DOHH2 (cell line): ENCODE data around the gene SENP8.

Experiments
- H3F3A ChIP-seq: fragments of 200-600 bp; sonication (generic), shearing (Covaris generic); 2 replicates; pipeline ENCODE4 v1.6.0; 2016; ENCODE audit warnings: antibody characterized with exemption, mild to moderate bottlenecking; ENCODE audit not compliant: control insufficient read depth, insufficient read depth
- H3K27ac ChIP-seq: fragments of 200-600 bp; sonication (generic); 2 replicates; pipeline ENCODE4 v1.5.1; 2014; ENCODE audit warnings: low read depth, mild to moderate bottlenecking, low read length, moderate library complexity
- H3K27me3 ChIP-seq: fragments of 200-600 bp; sonication (generic); 2 replicates; pipeline ENCODE4 v1.6.1; 2014; ENCODE audit warnings: mild to moderate bottlenecking, low read length, mixed read lengths; ENCODE audit not compliant: control insufficient read depth
- H3K36me3 ChIP-seq: fragments of 200-600 bp; sonication (generic); 2 replicates; pipeline ENCODE4 v1.6.1; 2014; ENCODE audit warnings: mild to moderate bottlenecking, low read length, moderate library complexity, mixed read lengths; ENCODE audit not compliant: control insufficient read depth
- H3K4me1 ChIP-seq: fragments of 200-600 bp; sonication (generic); 2 replicates; pipeline ENCODE4 v1.6.1; 2014; ENCODE audit warnings: mild to moderate bottlenecking, low read length, mixed read lengths; ENCODE audit not compliant: control insufficient read depth
- H3K4me2 ChIP-seq: fragments of 200-600 bp; sonication (generic); 2 replicates; pipeline ENCODE4 v1.6.0; 2014; ENCODE audit warnings: mild to moderate bottlenecking, low read length, moderate library complexity
- H3K4me3 ChIP-seq: fragments of 200-600 bp; sonication (generic); 2 replicates; pipeline ENCODE4 v1.5.1; 2014; ENCODE audit warnings: mild to moderate bottlenecking, low read length, mixed read lengths
- H3K79me2 ChIP-seq: fragments of 200-600 bp; sonication (generic); 2 replicates; pipeline ENCODE4 v1.6.1; 2014; ENCODE audit warnings: mild to moderate bottlenecking, low read length, mixed read lengths; ENCODE audit not compliant: control insufficient read depth
- H3K9me2 ChIP-seq: fragments of 200-600 bp; sonication (generic); replicated peaks from 2 replicates; pipeline ENCODE4 v1.6.1; 2014; ENCODE audit warnings: mild to moderate bottlenecking, low read length, mixed read lengths; ENCODE audit not compliant: control insufficient read depth
- H3K9me3 ChIP-seq: fragments of 200-600 bp; sonication (generic); 2 replicates; pipeline ENCODE4 v1.6.1; 2014; ENCODE audit warnings: antibody characterized with exemption, low read length, mixed read lengths; ENCODE audit not compliant: control insufficient read depth, insufficient read depth
- H4K20me1 ChIP-seq: fragments of 200-600 bp; sonication (generic); 2 replicates; pipeline ENCODE4 v1.6.0; 2014; ENCODE audit warnings: low read depth, mild to moderate bottlenecking, antibody characterized with exemption, low read length, moderate library complexity; ENCODE audit not compliant: control insufficient read depth, insufficient read depth
- EZH2phosphoT487 ChIP-seq: fragments of 200-600 bp; sonication (generic); IDR thresholded peaks from 2 replicates; pipeline ENCODE4 v1.6.1; 2017; ENCODE audit warnings: borderline replicate concordance, mild to moderate bottlenecking, antibody characterized with exemption, low read length, moderate library complexity, mixed read lengths
- TF ChIP-seq, protein P1 (sequence below): fragments of 200-600 bp; sonication (generic); IDR thresholded peaks from one replicate; pipeline ENCODE4 v1.5.1; 2014; ENCODE audit warnings: antibody characterized with exemption, mild to moderate bottlenecking, low read depth, low read length; ENCODE audit not compliant: poor library complexity, severe bottlenecking

The SENP8 gene

DNA sequence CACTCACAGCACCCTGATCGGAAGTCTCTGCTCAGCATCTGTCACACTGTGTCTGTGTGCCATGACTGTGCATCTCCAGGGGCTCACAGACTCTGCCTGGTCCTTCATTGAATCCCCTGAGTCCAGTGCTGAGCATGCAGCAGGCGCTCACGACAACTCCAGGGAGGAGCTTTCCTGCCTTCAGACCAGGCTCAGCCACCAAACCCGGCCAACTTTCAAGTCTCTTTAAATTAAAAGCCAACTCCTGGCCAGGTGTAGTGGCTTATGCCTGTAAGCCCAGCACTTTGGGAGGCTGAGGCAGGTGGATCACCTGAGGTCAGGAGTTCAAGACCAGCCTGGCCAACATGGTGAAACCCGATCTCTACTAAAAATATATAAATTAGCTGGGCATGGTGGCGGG, 55.2 kb downstream of the SENP8 start:
- no peak overlapping the region for H3K4me3 ChIP-seq
- no peaks in the 10 kb centered on the region for H3K36me3 ChIP-seq
- H3K9me3 ChIP-seq, result no peaks in the 10 kb centered on the region
- H4K20me1 ChIP-seq, result no peaks in the 10 kb centered on the region
- no peaks in the 10 kb centered on the region for H3F3A ChIP-seq
- H3K4me2 ChIP-seq, result no peak overlapping the region
- TF ChIP-seq EZH2phosphoT487, result no peak
- TF ChIP-seq, protein P1, sequence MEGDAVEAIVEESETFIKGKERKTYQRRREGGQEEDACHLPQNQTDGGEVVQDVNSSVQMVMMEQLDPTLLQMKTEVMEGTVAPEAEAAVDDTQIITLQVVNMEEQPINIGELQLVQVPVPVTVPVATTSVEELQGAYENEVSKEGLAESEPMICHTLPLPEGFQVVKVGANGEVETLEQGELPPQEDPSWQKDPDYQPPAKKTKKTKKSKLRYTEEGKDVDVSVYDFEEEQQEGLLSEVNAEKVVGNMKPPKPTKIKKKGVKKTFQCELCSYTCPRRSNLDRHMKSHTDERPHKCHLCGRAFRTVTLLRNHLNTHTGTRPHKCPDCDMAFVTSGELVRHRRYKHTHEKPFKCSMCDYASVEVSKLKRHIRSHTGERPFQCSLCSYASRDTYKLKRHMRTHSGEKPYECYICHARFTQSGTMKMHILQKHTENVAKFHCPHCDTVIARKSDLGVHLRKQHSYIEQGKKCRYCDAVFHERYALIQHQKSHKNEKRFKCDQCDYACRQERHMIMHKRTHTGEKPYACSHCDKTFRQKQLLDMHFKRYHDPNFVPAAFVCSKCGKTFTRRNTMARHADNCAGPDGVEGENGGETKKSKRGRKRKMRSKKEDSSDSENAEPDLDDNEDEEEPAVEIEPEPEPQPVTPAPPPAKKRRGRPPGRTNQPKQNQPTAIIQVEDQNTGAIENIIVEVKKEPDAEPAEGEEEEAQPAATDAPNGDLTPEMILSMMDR, result no peak
- H3K79me2 ChIP-seq, result no peaks in the 10 kb centered on the region
- H3K27ac ChIP-seq, result no peak overlapping the region
- H3K9me2 ChIP-seq, result no peaks in the 10 kb centered on the region
- no peaks in the 10 kb centered on the region for H3K4me1 ChIP-seq
- peaks cover 21% of the 10 kb centered on the region; the same call in 1 of the 2 replicates for H3K27me3 ChIP-seq

DNA sequence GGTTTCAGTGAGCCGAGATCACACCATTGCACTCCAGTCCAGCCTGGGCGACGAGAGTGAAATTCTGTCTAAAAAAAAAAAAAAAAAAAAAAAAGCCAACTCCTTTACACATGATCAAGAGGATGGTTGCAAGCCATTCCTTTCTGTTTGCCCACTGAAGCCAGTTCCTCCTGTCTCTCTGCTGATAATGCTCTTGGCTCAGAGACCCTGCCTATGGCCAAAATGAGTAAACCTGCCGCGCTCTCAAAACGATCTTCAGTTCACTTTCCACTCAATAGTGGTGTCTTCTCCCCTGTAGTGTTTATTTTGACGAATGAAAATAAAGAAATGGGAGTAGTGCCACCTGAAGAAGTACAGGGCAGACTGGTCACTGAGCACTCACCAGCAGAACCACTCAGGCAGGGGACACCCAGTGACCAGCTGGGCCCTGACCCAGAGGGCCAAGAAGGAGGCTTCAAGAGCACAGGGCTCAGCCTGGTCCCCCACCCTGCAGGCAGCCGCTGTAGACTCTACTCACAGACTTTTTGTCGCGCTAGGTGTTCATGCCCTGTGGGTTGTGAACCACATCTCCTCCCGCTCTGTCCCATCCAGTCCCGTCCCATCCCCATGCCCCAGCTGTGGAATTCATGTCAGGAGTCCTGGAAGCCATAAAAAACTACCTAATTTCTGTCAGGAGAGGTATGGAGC, 55.8 kb downstream of the SENP8 start:
- Histone ChIP-seq H3K36me3 (no peaks in the 10 kb centered on the region), H4K20me1 (no peaks in the 10 kb centered on the region), H3K9me2 (no peaks in the 10 kb centered on the region), H3K79me2 (no peaks in the 10 kb centered on the region), H3F3A (no peaks in the 10 kb centered on the region), H3K4me3 (no peak overlapping the region), H3K9me3 (no peaks in the 10 kb centered on the region), H3K27ac (no peak overlapping the region), H3K4me2 (no peak overlapping the region), H3K27me3 (peaks cover 15% of the 10 kb centered on the region; the same call in 1 of the 2 replicates), H3K4me1 (no peaks in the 10 kb centered on the region)
- TF ChIP-seq EZH2phosphoT487, result no peak
- TF ChIP-seq, protein P1, result no peak

DNA sequence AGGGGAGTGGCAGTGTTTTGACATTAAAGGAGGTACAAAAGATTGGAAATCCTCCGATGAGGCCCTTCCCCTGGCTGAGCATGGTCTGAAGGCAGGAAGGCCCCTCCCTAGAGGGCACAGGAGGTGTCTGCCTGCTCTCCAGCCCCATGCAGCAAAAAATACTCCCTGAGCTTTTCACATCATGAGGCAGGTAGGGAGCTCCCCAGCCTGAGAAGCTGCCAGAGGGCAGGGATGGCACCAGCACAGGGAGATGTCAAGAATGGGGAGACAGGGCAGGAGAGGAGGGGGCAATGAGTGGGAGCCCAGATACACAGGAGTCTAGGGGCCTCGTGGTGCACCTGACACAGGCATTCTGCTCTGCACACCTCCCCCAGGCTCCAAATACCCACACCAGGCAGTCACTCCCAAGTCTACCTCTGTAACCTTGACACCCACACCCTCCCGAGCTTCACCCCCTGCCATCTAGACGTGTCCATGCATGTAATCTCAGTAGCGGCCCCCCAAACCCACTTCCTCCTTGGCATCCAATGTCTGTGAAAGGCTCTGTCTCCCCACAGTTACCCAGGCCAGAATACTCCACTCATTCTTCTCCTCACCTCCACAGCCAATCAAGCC, 56.5 kb downstream of the SENP8 start:
- no peaks in the 10 kb centered on the region for H3K36me3 ChIP-seq
- H3F3A ChIP-seq, result no peaks in the 10 kb centered on the region
- H3K4me2 ChIP-seq, result no peak overlapping the region
- H3K27ac ChIP-seq, result no peak overlapping the region
- H3K79me2 ChIP-seq, result no peaks in the 10 kb centered on the region
- H4K20me1 ChIP-seq, result no peaks in the 10 kb centered on the region
- no peaks in the 10 kb centered on the region for H3K4me1 ChIP-seq
- H3K27me3 ChIP-seq, result peaks cover 14% of the 10 kb centered on the region; the same call in 1 of the 2 replicates
- TF ChIP-seq EZH2phosphoT487, result no peak
- TF ChIP-seq, protein P1, result no peak
- no peaks in the 10 kb centered on the region for H3K9me2 ChIP-seq
- H3K4me3 ChIP-seq, result no peak overlapping the region
- no peaks in the 10 kb centered on the region for H3K9me3 ChIP-seq
